HepG2 (cell line): ENCODE measurements around the gene GABRR2. TPM values are rescaled to one million over a fixed set of nuclear protein-coding genes. Genes with fewer than 3 reads are reported as not detected.

Source experiments
- CREBL2 ChIP-seq: sonication (generic); formaldehyde crosslinking; IDR thresholded peaks from 2 replicates; pipeline ENCODE4 v1.8.1; 2023; ENCODE audit warnings: missing genetic modification reagents, mild to moderate bottlenecking, borderline replicate concordance
- DMTF1 ChIP-seq: sonication (generic); formaldehyde crosslinking; IDR thresholded peaks from 2 replicates; pipeline ENCODE4 v1.4.0; 2020; ENCODE audit warnings: mild to moderate bottlenecking, missing genetic modification reagents
- ELF1 ChIP-seq: sonication (generic); formaldehyde crosslinking; IDR thresholded peaks from 2 replicates; pipeline ENCODE4 v1.4.0; 2020; ENCODE audit warnings: missing genetic modification reagents
- FOXA1 ChIP-seq, 2 experiments: fragments of 450-650 bp in 1 of 2; sonication (generic) in 1 of 2; formaldehyde crosslinking in 1 of 2; IDR thresholded peaks; 2 replicates each; pipeline versions ENCODE4 v1.4.0 to v1.6.1; 2016 to 2020; ENCODE audit warnings: missing genetic modification reagents in 1 of 2
- GLI4 ChIP-seq: sonication (generic); formaldehyde crosslinking; IDR thresholded peaks from 2 replicates; pipeline ENCODE4 v1.5.1; 2020; ENCODE audit warnings: missing genetic modification reagents, mild to moderate bottlenecking, moderate library complexity, borderline replicate concordance
- KIAA2018 ChIP-seq: sonication (generic); formaldehyde crosslinking; IDR thresholded peaks from 2 replicates; pipeline ENCODE4 v1.5.0; 2020; ENCODE audit warnings: mild to moderate bottlenecking, missing genetic modification reagents, borderline replicate concordance
- MIER3 ChIP-seq: IDR thresholded peaks from 2 replicates; pipeline ENCODE4 v1.6.1; 2016; ENCODE audit warnings: missing compliant biosample characterization, borderline replicate concordance
- PCBP2 ChIP-seq: fragments of 200-400 bp; formaldehyde crosslinking; optimal IDR thresholded peaks from 2 replicates; pipeline ENCODE3; 2018; ENCODE audit warnings: low read length, low read depth; ENCODE audit not compliant: poor library complexity, severe bottlenecking
- SP140L ChIP-seq: sonication (generic); formaldehyde crosslinking; IDR thresholded peaks from 2 replicates; pipeline ENCODE4 v1.4.0; 2020; ENCODE audit warnings: missing genetic modification reagents, borderline replicate concordance
- ZBTB25 ChIP-seq: IDR thresholded peaks from 2 replicates; pipeline ENCODE4 v1.6.1; 2018; ENCODE audit warnings: missing genetic modification reagents
- ZBTB44 ChIP-seq: sonication (generic); formaldehyde crosslinking; IDR thresholded peaks from 2 replicates; pipeline ENCODE4 v1.4.0; 2020; ENCODE audit warnings: missing genetic modification reagents
- ZNF432 ChIP-seq: sonication (generic); formaldehyde crosslinking; IDR thresholded peaks from 2 replicates; pipeline ENCODE4 v1.5.0; 2020; ENCODE audit warnings: missing genetic modification reagents, mild to moderate bottlenecking, borderline replicate concordance
- ZNF703 ChIP-seq: sonication (generic); formaldehyde crosslinking; IDR thresholded peaks from 2 replicates; pipeline ENCODE4 v1.5.1; 2020; ENCODE audit warnings: missing genetic modification reagents, mild to moderate bottlenecking, moderate library complexity, borderline replicate concordance
- ZNF777 ChIP-seq: sonication (generic); formaldehyde crosslinking; IDR thresholded peaks from 2 replicates; pipeline ENCODE4 v1.4.0; 2020; ENCODE audit warnings: missing genetic modification reagents
- polyA plus RNA-seq, 8 experiments: library from polyadenylated mRNA; depleted of rRNA in 3 of 8; stranded (reverse) in 7 of 8; unstranded in 1 of 8; fragments of >200 nt; fragmentation: Illumina TruSeq in 4 of 8; extraction: Trizol in 4 of 8; gene quantifications; 2 replicates each; pipeline versions ENCODE4 v1.2.1 to v1.2.3, GENCODE V29; 2011 to 2016; ENCODE audit warnings: low read depth in 4 of 8, missing spikeins in 1 of 8, mixed read lengths in 1 of 8; ENCODE audit not compliant: insufficient read depth in 1 of 8
- total RNA-seq, 5 experiments: library from RNA; depleted of rRNA; stranded (reverse); fragments of >200 nt; fragmentation: Illumina TruSeq; extraction: Trizol; gene quantifications; 2 replicates each; pipeline ENCODE4 v1.2.3, GENCODE V29; 2016; ENCODE audit warnings: low read depth in 1 of 5

The GABRR2 gene
- total and polyA plus RNA-seq, 2 of the 13 experiments (the other 11 are each of a cell fraction or from before 2014, with no cell fraction given), result 0.13 TPM; not detected in 1

- TF ChIP-seq DMTF1, result no peak
- TF ChIP-seq PCBP2, result no peak
- no peak for TF ChIP-seq ZBTB44 (CRISPR knock-in tag)
- no peak for TF ChIP-seq SP140L
- TF ChIP-seq ZBTB25 (CRISPR knock-in tag), result no peak; the same call in 1 of the 2 replicates
- TF ChIP-seq ELF1 (CRISPR knock-in tag), result no peak
- no peak for TF ChIP-seq FOXA1 (IDR thresholded peaks at IDR 0.05)
- no peak for TF ChIP-seq FOXA1 (CRISPR knock-in tag; IDR thresholded peaks at IDR 0.05)
- TF ChIP-seq MIER3, result no peak
- TF ChIP-seq ZNF777 (CRISPR knock-in tag), result no peak; the same call in 1 of the 2 replicates
- peak; percentile 40 for TF ChIP-seq ZNF703 (CRISPR knock-in tag)
- TF ChIP-seq GLI4, result peak; percentile 75; the same call in 1 of the 2 replicates
- no peak for TF ChIP-seq KIAA2018
- no peak for TF ChIP-seq ZNF432 (CRISPR knock-in tag)
- no peak; the same call in 1 of the 2 replicates for TF ChIP-seq CREBL2 (CRISPR knock-in tag)
These were observed 37.4 kb upstream of the GABRR2 start, which contains the start of gene UBE2J1 (continued) for GRCh38 chr6:89352278-89353117.
